Colonic mucosa (tissue), 4 donors: ENCODE results near the gene RBBP7. TPM values are rescaled to one million over a fixed set of nuclear protein-coding genes. Genes with fewer than 3 reads are reported as not detected.

Experiments used
- DNase-seq: peaks from one replicate; pipeline ENCODE4 v3.0.0-alpha.2; 2020
- H3K27ac ChIP-seq: fragments of 200-600 bp; one replicate; pipeline ENCODE4 v1.8.0; 2021
- H3K27me3 ChIP-seq: fragments of 200-600 bp; one replicate; pipeline ENCODE4 v1.8.0; 2021
- H3K36me3 ChIP-seq: fragments of 200-600 bp; one replicate; pipeline ENCODE4 v1.8.0; 2021
- H3K4me1 ChIP-seq: fragments of 200-600 bp; one replicate; pipeline ENCODE4 v1.8.0; 2021; ENCODE audit warnings: mild to moderate bottlenecking
- H3K4me3 ChIP-seq: fragments of 200-600 bp; one replicate; pipeline ENCODE4 v1.8.0; 2021
- H3K9ac ChIP-seq, 2 donors: one replicate each; pipeline ENCODE4 v1.7.0; 2013; ENCODE audit warnings: control low read depth in 2 of 2, low read depth in 2 of 2, low read length in 2 of 2
- H3K9me3 ChIP-seq: fragments of 200-600 bp; one replicate; pipeline ENCODE4 v1.8.0; 2021
- CTCF ChIP-seq: fragments of 200-600 bp; IDR thresholded peaks from one replicate; pipeline ENCODE4 v1.8.0; 2022; ENCODE audit warnings: antibody characterized with exemption, mild to moderate bottlenecking
- intact Hi-C: fragments of 100-400 bp; cut with DNase I; formaldehyde crosslinking; loops from one replicate; pipeline ENCODE4 v1.14.1; 2022
- total RNA-seq, 2 donors: library from RNA; stranded (reverse); fragmentation: NEBNext Ultra II Directional in 1 of 2; extraction: Animal tissue kit (Norgen Biotek cat#: 25700) in 1 of 2; gene quantifications; one replicate each; pipeline ENCODE4 v1.2.1, GENCODE V29; 2021
- donor health status: healthy.
- donor health status: DM: no; HTN: no; CAD: no.
- donor health status: DM: no; HTN: no; CAD: no.

RBBP7 gene
- total RNA-seq, 2 donors from 2014 or later: 89.3 to 112 TPM

DNA sequence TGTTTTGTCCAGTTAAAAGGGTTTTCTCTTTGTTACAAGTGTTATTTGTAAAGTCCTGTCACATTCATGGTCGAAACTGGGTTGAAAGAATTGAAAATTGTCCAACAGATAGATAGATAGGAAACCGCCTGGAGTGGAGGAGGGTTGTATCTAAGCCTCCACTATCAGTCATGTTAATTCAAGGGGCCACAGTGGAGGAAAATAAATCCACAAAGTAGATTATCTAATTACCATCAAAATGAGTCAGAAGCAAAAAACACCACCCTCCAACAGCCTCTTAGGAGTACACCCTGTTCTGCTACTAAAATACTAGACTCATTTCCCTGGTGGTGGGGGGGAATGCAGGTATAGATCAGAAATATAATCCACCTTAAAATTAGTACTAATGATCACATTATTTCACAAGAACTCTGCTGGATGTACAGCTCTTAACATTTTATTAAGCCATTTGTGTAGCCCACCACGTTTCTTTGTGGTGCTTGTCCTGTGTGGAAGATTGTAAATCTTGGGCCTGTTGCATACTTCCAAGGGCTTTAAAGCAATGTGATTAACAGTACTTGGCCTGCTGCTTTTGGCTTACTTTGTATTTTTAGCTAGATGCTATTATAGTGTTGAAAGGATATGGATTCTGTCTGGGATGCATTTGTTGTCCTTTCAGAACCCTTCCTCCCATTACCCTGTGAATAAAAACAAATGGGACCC is 26.8 kb downstream of the RBBP7 start:
- Histone ChIP-seq H3K4me3 (no peak overlapping the region), H3K27ac (no peak overlapping the region), H3K4me1 (no peaks in the 10 kb centered on the region), H3K9ac (no peak overlapping the region), H3K36me3 (no peaks in the 10 kb centered on the region), H3K27me3 (no peaks in the 10 kb centered on the region), H3K9me3 (no peaks in the 10 kb centered on the region)
- no peak for DNase-seq
- no peak for TF ChIP-seq CTCF
- intact Hi-C loops: no loop called here

DNA sequence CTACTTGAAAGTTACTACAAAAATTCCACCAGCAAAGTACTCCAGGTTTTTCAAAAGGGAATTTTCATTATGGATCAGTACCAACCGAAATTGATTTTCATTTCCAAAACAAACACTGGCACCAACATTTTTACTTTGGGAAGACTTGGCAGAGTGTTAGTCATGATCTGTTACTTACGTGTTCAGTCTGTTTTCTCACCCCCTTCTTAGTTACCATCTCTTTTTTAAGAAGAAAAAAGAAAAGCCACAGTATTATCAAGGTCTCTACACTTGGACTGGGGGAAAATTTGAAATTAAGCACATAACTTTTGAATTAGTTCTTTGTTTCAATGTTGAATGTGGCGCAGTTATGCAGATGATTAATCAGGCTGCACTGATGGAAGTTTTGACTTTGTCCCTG is 27.5 kb downstream of the RBBP7 start:
- Histone ChIP-seq H3K9ac (no peak overlapping the region), H3K27ac (no peak overlapping the region), H3K9me3 (no peaks in the 10 kb centered on the region), H3K4me1 (no peaks in the 10 kb centered on the region), H3K36me3 (no peaks in the 10 kb centered on the region), H3K27me3 (no peaks in the 10 kb centered on the region), H3K4me3 (no peak overlapping the region)
- intact Hi-C loops: no loop called here
- no peak for TF ChIP-seq CTCF
- DNase-seq: no peak

- Histone ChIP-seq H3K4me1 (no peaks in the 10 kb centered on the region), H3K27ac (no peak overlapping the region), H3K4me3 (no peak overlapping the region), H3K36me3 (no peaks in the 10 kb centered on the region), H3K9me3 (no peaks in the 10 kb centered on the region), H3K9ac (no peak overlapping the region), H3K27me3 (no peaks in the 10 kb centered on the region)
- TF ChIP-seq CTCF: no peak
- no peak for DNase-seq
- intact Hi-C loops: no loop called here
These were observed 30.2 kb downstream of the RBBP7 start for GRCh38 chrX:16839852-16840460.

GRCh38 chrX:16839219-16839851 is 30.8 kb downstream of the RBBP7 start:
- no peak for DNase-seq
- intact Hi-C loops: no loop called here
- Histone ChIP-seq H3K4me1 (no peaks in the 10 kb centered on the region), H3K9ac (no peak overlapping the region), H3K36me3 (no peaks in the 10 kb centered on the region), H3K27me3 (no peaks in the 10 kb centered on the region), H3K4me3 (no peak overlapping the region), H3K27ac (no peak overlapping the region), H3K9me3 (no peaks in the 10 kb centered on the region)
- no peak for TF ChIP-seq CTCF

DNA sequence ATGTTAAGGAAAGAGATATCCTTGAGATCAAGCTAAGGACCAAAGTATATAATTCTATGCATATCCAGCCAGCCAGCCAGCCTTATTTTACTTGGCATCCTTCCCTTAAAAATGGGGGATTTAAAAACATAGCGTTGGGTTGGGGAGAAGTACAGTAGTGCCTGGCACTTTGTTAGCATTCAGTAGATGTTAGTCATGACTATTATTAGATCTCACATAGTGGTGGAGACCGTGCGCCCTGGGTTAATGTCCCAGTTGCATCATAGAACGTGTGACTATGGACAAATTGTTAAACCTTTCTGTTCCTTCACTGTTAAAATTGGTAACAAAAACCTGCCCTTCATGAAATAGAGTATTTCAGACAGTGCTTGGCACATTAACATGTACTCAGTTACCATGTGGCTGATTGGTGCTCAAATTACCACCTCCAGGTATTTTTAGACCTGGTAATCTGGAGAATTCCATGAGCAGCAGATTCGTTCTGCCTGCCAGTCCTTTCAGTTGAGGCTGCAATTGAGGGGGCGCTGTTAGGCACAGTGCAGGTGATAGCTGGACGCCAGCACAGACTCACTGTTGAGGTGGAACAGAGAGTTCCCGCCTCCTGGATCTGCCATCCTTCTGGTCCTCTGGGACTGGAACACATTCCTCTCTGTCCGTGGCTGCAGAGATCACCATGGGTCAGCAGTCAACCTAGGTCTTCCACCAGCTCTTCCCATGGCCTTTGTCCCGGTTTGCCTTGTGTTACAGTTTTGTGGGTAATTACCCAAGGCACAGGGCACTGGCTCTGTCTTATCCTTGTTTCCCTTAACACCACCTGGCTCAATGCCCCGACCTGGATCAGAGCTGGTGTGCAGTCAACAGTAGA is 31.7 kb downstream of the RBBP7 start:
- TF ChIP-seq CTCF: no peak
- Histone ChIP-seq H3K36me3 (no peaks in the 10 kb centered on the region), H3K9me3 (no peaks in the 10 kb centered on the region), H3K4me1 (no peaks in the 10 kb centered on the region), H3K27me3 (no peaks in the 10 kb centered on the region), H3K4me3 (no peak overlapping the region), H3K9ac (no peak overlapping the region), H3K27ac (no peak overlapping the region)
- no peak for DNase-seq
- intact Hi-C loops: no loop called here
